ENCODE results near the gene DEFB131B. TPM values are rescaled to one million over a fixed set of nuclear protein-coding genes. Genes with fewer than 3 reads are reported as not detected.
"Not testable (repeated sequence)": the region's sequence is repeated elsewhere in the genome, so short reads cannot be mapped to it uniquely, and the experiment has no call there.

The DEFB131B gene
- total RNA-seq, 1 donor from 2014 or later = not detected

DNA sequence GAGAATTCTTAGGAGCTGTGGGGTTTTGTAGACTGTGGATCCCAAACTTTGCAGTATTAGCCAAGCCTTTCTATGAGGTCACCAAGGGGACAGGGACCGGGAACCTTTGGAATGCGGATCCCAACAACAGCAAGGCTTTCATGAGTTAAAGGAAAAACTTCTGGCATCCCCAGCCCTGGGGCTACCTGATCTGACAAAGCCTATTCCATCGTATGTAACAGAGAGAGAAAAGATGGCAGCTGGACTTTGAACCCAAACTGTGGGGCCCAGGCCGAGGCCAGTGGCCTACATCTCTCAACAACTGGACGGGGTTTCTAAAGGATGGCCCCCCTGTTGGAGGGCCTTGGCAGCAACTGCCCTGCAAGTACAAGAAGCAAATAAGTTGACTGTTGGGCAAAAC is 32.5 kb downstream of the DEFB131B start:
- not testable (repeated sequence) for H3K27ac ChIP-seq (ENCODE audit: low read depth, low read length); H3K9me3 ChIP-seq (ENCODE audit: control insufficient read depth in 3 of 3, low read length in 3 of 3); H3K9ac ChIP-seq (ENCODE audit: low read depth in 1 of 3, low read length in 3 of 3); H3K27me3 ChIP-seq (ENCODE audit: control insufficient read depth in 3 of 3, insufficient read depth in 3 of 3, low read length in 3 of 3); H3K4me1 ChIP-seq (ENCODE audit: control insufficient read depth in 3 of 3, insufficient read depth in 3 of 3, low read length in 3 of 3); H3K4me3 ChIP-seq (ENCODE audit: low read length in 3 of 3)
- H3K36me3 ChIP-seq (ENCODE audit: control insufficient read depth in 3 of 3, insufficient read depth in 3 of 3, low read length in 3 of 3) = peaks cover 8 to 21% (median 17%) of the 10 kb centered on the region in 3 donors

DNA sequence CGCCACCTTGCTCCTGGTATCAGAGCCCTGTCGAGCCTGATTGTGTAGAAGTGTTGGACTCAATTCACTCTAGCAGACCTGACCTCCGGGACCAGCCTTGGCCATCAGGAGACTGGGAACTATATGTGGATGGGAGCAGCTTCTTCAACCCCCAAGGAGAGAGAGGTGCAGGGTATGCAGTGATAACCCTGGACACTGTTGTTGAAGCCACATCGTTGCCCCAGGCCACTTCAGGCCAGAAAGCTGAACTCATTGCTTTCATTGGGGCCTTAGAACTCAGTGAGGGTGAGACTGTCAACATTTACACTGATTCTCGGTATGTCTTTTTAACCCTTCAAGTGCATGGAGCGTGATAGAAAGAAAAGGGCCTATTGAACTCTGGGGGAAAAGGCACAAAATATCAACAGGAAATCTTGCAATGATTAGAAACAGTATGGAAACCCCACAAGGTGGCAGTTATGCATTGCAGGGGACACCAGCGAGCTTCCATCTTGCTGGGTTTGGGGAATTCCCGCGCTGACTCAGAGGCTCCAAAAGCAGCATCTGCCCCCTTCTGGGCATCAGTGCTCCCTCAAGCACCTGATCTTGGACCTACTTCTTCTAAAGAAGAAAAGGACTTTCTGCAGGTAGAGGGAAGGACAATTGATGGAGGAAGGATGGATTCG is 33.2 kb downstream of the DEFB131B start:
- H3K27ac ChIP-seq (ENCODE audit: low read depth, low read length); H3K27me3 ChIP-seq (ENCODE audit: control insufficient read depth in 3 of 3, insufficient read depth in 3 of 3, low read length in 3 of 3); H3K4me3 ChIP-seq (ENCODE audit: low read length in 3 of 3); H3K4me1 ChIP-seq (ENCODE audit: control insufficient read depth in 3 of 3, insufficient read depth in 3 of 3, low read length in 3 of 3); H3K9me3 ChIP-seq (ENCODE audit: control insufficient read depth in 3 of 3, low read length in 3 of 3); H3K9ac ChIP-seq (ENCODE audit: low read depth in 1 of 3, low read length in 3 of 3): not testable (repeated sequence)
- H3K36me3 ChIP-seq (ENCODE audit: control insufficient read depth in 3 of 3, insufficient read depth in 3 of 3, low read length in 3 of 3) = peaks cover 14 to 28% (median 19%) of the 10 kb centered on the region in 3 donors

DNA sequence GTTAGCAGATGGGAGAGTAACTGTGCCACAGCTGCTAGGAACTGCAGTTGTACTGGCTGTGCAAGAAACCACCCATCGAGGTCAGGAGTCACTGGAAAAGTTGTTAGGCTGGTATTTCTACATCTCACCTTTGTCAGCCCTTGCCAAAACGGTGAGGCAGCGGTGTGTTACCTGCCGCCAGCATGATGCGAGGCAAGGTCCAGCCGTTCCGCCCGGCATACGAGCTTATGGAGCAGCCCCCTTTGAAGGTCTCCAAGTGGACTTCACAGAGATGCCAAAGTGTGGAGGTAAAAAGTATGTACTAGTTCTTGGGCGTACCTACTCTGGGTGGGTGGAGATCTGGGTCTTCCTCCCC is 33.7 kb downstream of the DEFB131B start:
- H3K4me1 ChIP-seq (ENCODE audit: control insufficient read depth in 3 of 3, insufficient read depth in 3 of 3, low read length in 3 of 3); H3K4me3 ChIP-seq (ENCODE audit: low read length in 3 of 3); H3K27me3 ChIP-seq (ENCODE audit: control insufficient read depth in 3 of 3, insufficient read depth in 3 of 3, low read length in 3 of 3); H3K9me3 ChIP-seq (ENCODE audit: control insufficient read depth in 3 of 3, low read length in 3 of 3); H3K9ac ChIP-seq (ENCODE audit: low read depth in 1 of 3, low read length in 3 of 3); H3K27ac ChIP-seq (ENCODE audit: low read depth, low read length): not testable (repeated sequence)
- peaks cover 14 to 31% (median 22%) of the 10 kb centered on the region in 3 donors for H3K36me3 ChIP-seq (ENCODE audit: control insufficient read depth in 3 of 3, insufficient read depth in 3 of 3, low read length in 3 of 3)

DNA sequence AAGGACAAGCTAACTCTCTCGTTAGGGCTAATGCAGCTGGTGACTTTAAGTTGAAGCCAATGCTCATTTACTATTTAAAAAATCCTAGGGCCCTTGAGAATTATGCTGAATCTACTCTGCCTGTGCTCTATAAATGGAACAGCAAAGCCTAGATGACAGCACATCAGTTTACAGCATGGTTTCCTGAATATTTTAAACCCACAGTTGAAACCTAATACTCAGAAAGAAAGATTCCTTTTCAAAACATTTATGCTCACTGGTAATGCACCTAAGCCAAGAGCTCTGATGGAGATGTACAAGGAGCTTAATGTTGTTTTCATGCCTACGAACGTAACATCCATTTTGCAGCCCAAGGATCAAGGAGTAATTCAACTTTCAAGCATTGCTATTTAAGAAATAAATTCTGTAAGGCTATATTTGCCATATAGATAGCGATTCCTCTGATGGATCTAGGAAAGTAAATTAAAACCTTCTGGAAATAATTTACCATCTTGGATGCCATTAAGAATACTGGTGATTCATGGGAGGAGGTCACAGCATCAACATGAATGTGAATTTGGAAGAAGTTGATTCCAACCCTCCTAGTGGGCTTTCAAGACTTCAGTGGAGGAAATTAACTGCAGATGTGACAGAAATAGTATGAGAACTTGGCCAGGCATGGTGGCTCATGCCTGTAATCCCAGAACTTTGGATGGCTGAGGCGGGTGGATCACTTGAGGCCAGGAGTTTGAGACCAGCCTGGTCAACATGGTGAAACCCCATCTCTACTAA is 35.7 kb downstream of the DEFB131B start:
- H3K4me3 ChIP-seq (ENCODE audit: low read length in 3 of 3) = no peak overlapping the region
- no peak overlapping the region for H3K9ac ChIP-seq (ENCODE audit: low read depth in 1 of 3, low read length in 3 of 3)
- peaks cover 16 to 43% (median 32%) of the 10 kb centered on the region in 3 donors for H3K36me3 ChIP-seq (ENCODE audit: control insufficient read depth in 3 of 3, insufficient read depth in 3 of 3, low read length in 3 of 3)
- H3K27me3 ChIP-seq (ENCODE audit: control insufficient read depth in 3 of 3, insufficient read depth in 3 of 3, low read length in 3 of 3) = no peaks in the 10 kb centered on the region
- H3K4me1 ChIP-seq (ENCODE audit: control insufficient read depth in 3 of 3, insufficient read depth in 3 of 3, low read length in 3 of 3) = no peaks in the 10 kb centered on the region
- H3K27ac ChIP-seq (ENCODE audit: low read depth, low read length) = no peak overlapping the region
- H3K9me3 ChIP-seq (ENCODE audit: control insufficient read depth in 3 of 3, low read length in 3 of 3) = no peaks in the 10 kb centered on the region

DNA sequence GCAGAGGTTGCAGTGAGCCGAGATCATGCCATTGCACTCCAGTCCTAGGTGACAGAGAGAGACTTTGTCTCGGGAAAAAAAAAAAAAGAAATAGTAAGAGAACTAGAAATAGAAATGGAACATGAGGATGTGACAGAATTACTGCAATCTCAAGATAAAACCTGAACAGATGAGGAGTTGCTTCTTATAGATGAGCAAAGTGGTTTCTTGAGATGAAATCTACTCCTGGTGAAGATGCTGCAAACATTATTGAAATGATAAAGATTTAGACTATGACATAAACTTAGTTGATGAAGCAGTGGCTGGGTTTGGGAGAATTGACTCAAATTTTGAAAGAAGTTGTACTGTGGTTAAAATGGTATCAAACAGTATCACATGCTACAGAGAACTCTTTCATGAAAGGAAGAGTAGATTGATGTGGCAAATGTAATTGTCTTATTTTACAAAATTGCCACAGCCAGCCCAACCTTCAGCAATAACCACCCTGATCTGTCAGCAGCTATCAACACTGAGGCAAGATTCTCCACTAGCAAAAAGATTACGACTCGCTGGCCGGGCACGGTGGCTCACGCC is 36.5 kb downstream of the DEFB131B start:
- Histone ChIP-seq H3K4me3 (ENCODE audit: low read length in 3 of 3) (no peak overlapping the region), H3K9me3 (ENCODE audit: control insufficient read depth in 3 of 3, low read length in 3 of 3) (no peaks in the 10 kb centered on the region), H3K4me1 (ENCODE audit: control insufficient read depth in 3 of 3, insufficient read depth in 3 of 3, low read length in 3 of 3) (no peaks in the 10 kb centered on the region), H3K27me3 (ENCODE audit: control insufficient read depth in 3 of 3, insufficient read depth in 3 of 3, low read length in 3 of 3) (no peaks in the 10 kb centered on the region), H3K9ac (ENCODE audit: low read depth in 1 of 3, low read length in 3 of 3) (no peak overlapping the region), H3K36me3 (ENCODE audit: control insufficient read depth in 3 of 3, insufficient read depth in 3 of 3, low read length in 3 of 3) (peaks cover 16 to 43% (median 32%) of the 10 kb centered on the region in 3 donors), H3K27ac (ENCODE audit: low read depth, low read length) (no peak overlapping the region)

DNA sequence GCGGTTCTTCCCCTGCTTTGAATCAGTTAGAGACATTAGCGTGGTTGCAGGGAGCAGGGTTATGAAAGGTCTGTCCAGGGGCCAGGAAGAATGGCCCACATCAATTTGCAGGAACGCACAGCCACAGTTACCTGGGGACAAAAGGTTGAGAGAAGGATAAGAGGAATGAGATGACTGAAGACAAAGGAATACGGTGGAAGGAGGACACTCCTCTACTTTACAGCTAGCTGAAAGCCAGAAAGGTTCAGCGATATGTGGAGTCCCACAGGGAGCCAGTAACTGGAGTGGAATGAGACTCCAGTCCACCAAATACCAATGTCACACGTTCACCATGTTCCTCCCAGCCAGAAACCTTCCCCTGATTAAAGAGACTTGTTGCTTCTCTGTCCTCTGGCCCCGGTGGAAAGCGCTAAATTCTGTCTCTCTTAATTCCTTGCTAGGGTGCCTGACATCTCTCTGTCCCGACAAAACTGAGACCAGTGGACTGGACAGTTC is 39.4 kb downstream of the DEFB131B start:
- Histone ChIP-seq H3K4me1 (ENCODE audit: control insufficient read depth in 3 of 3, insufficient read depth in 3 of 3, low read length in 3 of 3) (no peaks in the 10 kb centered on the region), H3K4me3 (ENCODE audit: low read length in 3 of 3) (no peak overlapping the region), H3K27ac (ENCODE audit: low read depth, low read length) (no peak overlapping the region), H3K27me3 (ENCODE audit: control insufficient read depth in 3 of 3, insufficient read depth in 3 of 3, low read length in 3 of 3) (no peaks in the 10 kb centered on the region), H3K36me3 (ENCODE audit: control insufficient read depth in 3 of 3, insufficient read depth in 3 of 3, low read length in 3 of 3) (peaks cover 16 to 44% (median 37%) of the 10 kb centered on the region in 3 donors), H3K9ac (ENCODE audit: low read depth in 1 of 3, low read length in 3 of 3) (no peak overlapping the region), H3K9me3 (ENCODE audit: control insufficient read depth in 3 of 3, low read length in 3 of 3) (no peaks in the 10 kb centered on the region)

DNA sequence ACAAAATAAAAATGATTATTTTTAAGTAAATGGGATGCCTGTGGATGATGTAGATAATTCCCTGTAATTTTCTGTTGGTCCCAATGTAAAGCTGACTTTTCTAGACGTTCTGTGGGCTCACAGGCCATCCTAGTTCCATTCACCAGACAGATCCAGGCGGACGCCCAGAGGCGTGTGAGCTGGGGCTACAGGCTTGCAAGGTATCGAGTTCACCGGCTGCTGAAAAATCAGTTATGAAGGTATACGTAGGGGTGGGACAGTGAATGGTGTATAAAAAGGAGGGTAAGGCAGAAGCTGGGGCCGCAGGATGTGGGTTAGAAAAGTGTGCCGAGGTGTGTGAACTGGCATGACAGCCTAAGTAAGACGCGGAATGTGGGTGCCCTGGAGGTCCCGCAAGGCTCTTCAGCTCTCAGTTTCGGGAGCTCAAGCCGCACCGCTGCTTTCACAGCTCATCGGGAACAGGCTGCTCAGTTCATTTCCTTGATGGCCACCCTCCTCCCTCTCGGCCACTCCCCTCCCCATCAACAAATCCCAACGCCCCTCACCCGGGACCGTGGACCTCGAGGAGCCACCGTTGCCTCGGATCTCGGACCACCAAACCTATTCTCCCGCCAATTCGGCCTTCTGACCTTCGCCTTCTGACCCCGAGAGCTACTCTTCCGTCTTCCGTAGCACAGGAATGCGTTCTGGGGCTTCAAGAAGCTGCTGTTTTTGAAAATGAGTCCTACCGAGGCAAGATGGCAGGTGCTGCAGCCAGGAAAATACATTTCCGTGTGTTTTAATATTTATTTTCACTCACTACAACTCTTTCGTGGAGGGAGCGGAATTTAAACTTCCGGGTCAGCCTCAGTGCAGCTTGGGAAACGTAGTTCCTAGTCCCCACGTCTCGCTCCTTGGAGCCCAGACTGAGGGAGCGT is 49.8 kb downstream of the DEFB131B start, which contains the start of gene XNDC1N:
TSS of gene XNDC1N (minus strand) at position 775 of the 917 bp plus-strand sequence. CDS start 5,241 bp downstream, outside the sequence.
- H3K36me3 ChIP-seq (ENCODE audit: control insufficient read depth in 3 of 3, insufficient read depth in 3 of 3, low read length in 3 of 3) = peaks cover 0 to 4% (median 0%) of the 10 kb centered on the region in 3 donors
- H3K27me3 ChIP-seq (ENCODE audit: control insufficient read depth in 3 of 3, insufficient read depth in 3 of 3, low read length in 3 of 3) = no peaks in the 10 kb centered on the region
- H3K9ac ChIP-seq (ENCODE audit: low read depth in 1 of 3, low read length in 3 of 3) = peak within 1 kb of the TSS; percentile 85 to 99 (median 93)
- peak within 1 kb of the TSS; percentile 91 for H3K27ac ChIP-seq (ENCODE audit: low read depth, low read length)
- peaks cover 24 to 40% (median 39%) of the 10 kb centered on the region in 3 donors for H3K4me1 ChIP-seq (ENCODE audit: control insufficient read depth in 3 of 3, insufficient read depth in 3 of 3, low read length in 3 of 3)
- H3K4me3 ChIP-seq (ENCODE audit: low read length in 3 of 3) = peak within 1 kb of the TSS; percentile 97 to 100 (median 99)
- H3K9me3 ChIP-seq (ENCODE audit: control insufficient read depth in 3 of 3, low read length in 3 of 3) = no peaks in the 10 kb centered on the region

DNA sequence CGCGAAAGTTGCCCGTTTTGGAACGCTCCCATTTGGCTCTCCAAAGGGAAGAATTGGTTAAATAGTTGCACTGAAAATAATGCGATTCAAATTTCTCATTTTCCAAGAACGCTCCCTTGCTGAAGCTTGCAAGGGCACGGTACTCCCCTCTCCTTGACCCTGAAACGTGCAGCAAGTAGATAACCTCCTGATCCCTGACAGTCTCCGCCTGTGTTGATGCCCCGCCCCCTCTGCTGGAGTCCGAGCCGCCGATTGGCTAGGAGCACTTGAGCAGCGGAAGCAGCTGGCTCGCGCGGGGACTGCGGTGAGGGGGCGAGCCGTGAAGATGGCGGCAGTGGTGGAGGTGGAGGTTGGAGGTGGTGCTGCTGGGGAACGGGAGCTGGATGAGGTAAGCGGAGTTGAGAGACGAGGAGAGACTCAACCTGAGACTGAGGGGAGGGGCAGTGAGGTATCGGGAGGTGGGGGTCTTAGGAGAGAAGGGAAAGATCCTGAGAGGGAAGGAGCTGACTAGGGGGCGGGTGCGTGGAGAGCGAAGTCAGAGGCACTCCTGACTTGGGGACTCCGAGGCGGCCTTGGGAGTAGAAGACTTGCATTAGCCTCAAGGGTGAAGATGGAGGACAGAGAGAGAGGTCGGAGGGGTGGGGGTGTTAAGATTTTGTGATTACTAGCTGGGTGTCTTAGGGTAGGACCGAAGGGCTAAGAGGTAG is 50.6 kb downstream of the DEFB131B start, which contains the start of gene RNF121:
TSS of gene RNF121 (plus strand) at position 310 of the 707 bp plus-strand sequence. CDS start at position 326, 16 bp downstream.
- Histone ChIP-seq H3K27ac (ENCODE audit: low read depth, low read length) (peak within 1 kb of the TSS; percentile 91), H3K4me1 (ENCODE audit: control insufficient read depth in 3 of 3, insufficient read depth in 3 of 3, low read length in 3 of 3) (peaks cover 24 to 46% (median 41%) of the 10 kb centered on the region in 3 donors), H3K36me3 (ENCODE audit: control insufficient read depth in 3 of 3, insufficient read depth in 3 of 3, low read length in 3 of 3) (peaks cover 0 to 2% (median 0%) of the 10 kb centered on the region in 3 donors), H3K27me3 (ENCODE audit: control insufficient read depth in 3 of 3, insufficient read depth in 3 of 3, low read length in 3 of 3) (no peaks in the 10 kb centered on the region), H3K9me3 (ENCODE audit: control insufficient read depth in 3 of 3, low read length in 3 of 3) (no peaks in the 10 kb centered on the region), H3K4me3 (ENCODE audit: low read length in 3 of 3) (peak within 1 kb of the TSS; percentile 97 to 100 (median 99)), H3K9ac (ENCODE audit: low read depth in 1 of 3, low read length in 3 of 3) (peak within 1 kb of the TSS; percentile 85 to 99 (median 93))

DNA sequence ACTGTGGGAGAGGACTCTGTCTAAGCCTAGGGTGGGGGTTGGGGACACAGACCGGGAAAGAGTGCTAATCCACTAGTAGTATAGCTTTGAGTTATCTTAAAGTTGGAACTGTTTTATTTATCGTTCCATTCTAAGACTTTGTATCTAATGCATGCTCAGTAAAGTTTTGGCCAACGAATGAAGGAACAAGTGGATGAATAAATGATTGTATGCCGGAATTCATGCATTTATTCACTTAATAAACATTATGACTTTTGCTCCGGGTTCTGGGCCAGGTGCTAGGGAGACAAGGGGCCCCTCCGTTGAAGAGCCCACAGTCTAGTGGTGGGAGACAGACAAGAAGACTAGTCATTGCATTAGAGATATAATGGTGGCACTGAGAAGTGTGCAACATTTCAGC is 51.2 kb downstream of the DEFB131B start:
- H3K36me3 ChIP-seq (ENCODE audit: control insufficient read depth in 3 of 3, insufficient read depth in 3 of 3, low read length in 3 of 3) = peaks cover 0 to 2% (median 0%) of the 10 kb centered on the region in 3 donors
- H3K27ac ChIP-seq (ENCODE audit: low read depth, low read length) = peak overlapping the region; percentile 91
- H3K9me3 ChIP-seq (ENCODE audit: control insufficient read depth in 3 of 3, low read length in 3 of 3) = no peaks in the 10 kb centered on the region
- H3K4me3 ChIP-seq (ENCODE audit: low read length in 3 of 3) = peak overlapping the region; percentile 97 to 100 (median 99)
- H3K27me3 ChIP-seq (ENCODE audit: control insufficient read depth in 3 of 3, insufficient read depth in 3 of 3, low read length in 3 of 3) = no peaks in the 10 kb centered on the region
- peak overlapping the region; percentile 85 to 97 (median 93) for H3K9ac ChIP-seq (ENCODE audit: low read depth in 1 of 3, low read length in 3 of 3)
- H3K4me1 ChIP-seq (ENCODE audit: control insufficient read depth in 3 of 3, insufficient read depth in 3 of 3, low read length in 3 of 3) = peaks cover 26 to 50% (median 46%) of the 10 kb centered on the region in 3 donors

Measured in skeletal muscle tissue (tissue), 4 donors.